ENCODE results near the gene HAAO.
"Not testable (repeated sequence)": the region's sequence is repeated elsewhere in the genome, so short reads cannot be mapped to it uniquely, and the experiment has no call there.

HAAO gene

DNA sequence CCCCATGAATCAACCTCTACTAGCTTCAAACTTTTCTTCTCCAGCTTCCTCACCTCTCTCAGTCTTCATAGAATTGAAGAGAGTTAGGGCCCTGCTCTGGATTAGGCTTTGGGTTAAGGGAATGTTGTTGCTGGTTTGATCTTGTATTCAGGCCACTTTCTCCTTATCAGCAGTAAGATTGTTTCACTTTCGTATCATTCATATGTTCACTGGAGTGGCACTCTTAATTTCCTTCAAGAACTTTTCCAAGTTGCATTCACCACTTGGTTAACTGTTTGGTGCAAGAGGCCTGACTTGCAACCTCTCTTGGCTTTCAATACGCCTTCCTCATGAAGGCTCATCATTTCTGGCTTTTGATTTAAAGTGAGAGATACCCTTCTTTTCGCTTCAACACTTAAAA, 51.2 kb downstream of the HAAO start:
- DNase-seq (ENCODE audit: low read depth in 1 of 2, low spot score in 1 of 2): no peak
- no peak overlapping the region for H3K4me3 ChIP-seq (replicated peaks; ENCODE audit: insufficient read depth, low read length)
- no peaks in the 10 kb centered on the region for H3K27me3 ChIP-seq (ENCODE audit: insufficient read depth, poor library complexity, severe bottlenecking)
- TF ChIP-seq GABPA (IDR thresholded peaks at IDR 0.05; ENCODE audit: low read depth) (no peak), REST (IDR thresholded peaks at IDR 0.05; ENCODE audit: insufficient replicate concordance, low read depth) (no peak), SPI1 (IDR thresholded peaks at IDR 0.05; ENCODE audit: borderline replicate concordance, low read depth) (no peak), POLR2AphosphoS5 (IDR thresholded peaks at IDR 0.05; ENCODE audit: low read depth) (no peak)
- TF ChIP-seq, protein P1, sequence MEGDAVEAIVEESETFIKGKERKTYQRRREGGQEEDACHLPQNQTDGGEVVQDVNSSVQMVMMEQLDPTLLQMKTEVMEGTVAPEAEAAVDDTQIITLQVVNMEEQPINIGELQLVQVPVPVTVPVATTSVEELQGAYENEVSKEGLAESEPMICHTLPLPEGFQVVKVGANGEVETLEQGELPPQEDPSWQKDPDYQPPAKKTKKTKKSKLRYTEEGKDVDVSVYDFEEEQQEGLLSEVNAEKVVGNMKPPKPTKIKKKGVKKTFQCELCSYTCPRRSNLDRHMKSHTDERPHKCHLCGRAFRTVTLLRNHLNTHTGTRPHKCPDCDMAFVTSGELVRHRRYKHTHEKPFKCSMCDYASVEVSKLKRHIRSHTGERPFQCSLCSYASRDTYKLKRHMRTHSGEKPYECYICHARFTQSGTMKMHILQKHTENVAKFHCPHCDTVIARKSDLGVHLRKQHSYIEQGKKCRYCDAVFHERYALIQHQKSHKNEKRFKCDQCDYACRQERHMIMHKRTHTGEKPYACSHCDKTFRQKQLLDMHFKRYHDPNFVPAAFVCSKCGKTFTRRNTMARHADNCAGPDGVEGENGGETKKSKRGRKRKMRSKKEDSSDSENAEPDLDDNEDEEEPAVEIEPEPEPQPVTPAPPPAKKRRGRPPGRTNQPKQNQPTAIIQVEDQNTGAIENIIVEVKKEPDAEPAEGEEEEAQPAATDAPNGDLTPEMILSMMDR (IDR thresholded peaks at IDR 0.05; ENCODE audit: insufficient read depth, low read length): no peak
- H3K27ac ChIP-seq (replicated peaks): no peak overlapping the region

- no peak overlapping the region for H3K27ac ChIP-seq (replicated peaks)
- no peaks in the 10 kb centered on the region for H3K27me3 ChIP-seq (ENCODE audit: insufficient read depth, poor library complexity, severe bottlenecking)
- TF ChIP-seq GABPA (IDR thresholded peaks at IDR 0.05; ENCODE audit: low read depth) (no peak), SPI1 (IDR thresholded peaks at IDR 0.05; ENCODE audit: borderline replicate concordance, low read depth) (no peak), POLR2AphosphoS5 (IDR thresholded peaks at IDR 0.05; ENCODE audit: low read depth) (no peak), REST (IDR thresholded peaks at IDR 0.05; ENCODE audit: insufficient replicate concordance, low read depth) (no peak)
- TF ChIP-seq, protein P1 (IDR thresholded peaks at IDR 0.05; ENCODE audit: insufficient read depth, low read length): no peak
- no peak for DNase-seq (ENCODE audit: low read depth in 1 of 2, low spot score in 1 of 2)
- H3K4me3 ChIP-seq (replicated peaks; ENCODE audit: insufficient read depth, low read length): no peak overlapping the region
Measured at GRCh38 chr2:42736598-42737322, 55.6 kb downstream of the HAAO start.

DNA sequence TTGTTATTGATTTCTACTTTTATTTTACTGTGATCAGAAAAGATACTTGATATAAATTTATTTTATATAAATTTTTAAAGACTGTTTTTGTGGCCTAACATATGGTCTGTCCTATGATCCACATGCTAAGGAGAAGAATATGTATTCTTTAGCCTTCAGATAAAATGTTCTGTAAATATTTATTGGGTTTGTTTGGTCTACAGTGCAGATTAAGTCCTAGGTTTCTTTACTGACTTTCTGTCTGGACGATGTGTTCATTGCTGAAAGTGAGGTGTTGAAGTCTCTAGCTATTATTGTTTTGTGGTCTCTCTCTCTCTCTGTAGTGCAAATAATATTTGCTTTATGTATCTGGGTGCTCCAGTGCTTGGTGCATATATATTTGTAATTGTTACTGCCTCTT, 58.5 kb downstream of the HAAO start:
- TF ChIP-seq SPI1 (IDR thresholded peaks at IDR 0.05; ENCODE audit: borderline replicate concordance, low read depth): no peak
- no peaks in the 10 kb centered on the region for H3K27me3 ChIP-seq (ENCODE audit: insufficient read depth, poor library complexity, severe bottlenecking)
- H3K4me3 ChIP-seq (replicated peaks; ENCODE audit: insufficient read depth, low read length): no peak overlapping the region
- H3K27ac ChIP-seq (replicated peaks): no peak overlapping the region
- DNase-seq (ENCODE audit: low read depth in 1 of 2, low spot score in 1 of 2): no peak

DNA sequence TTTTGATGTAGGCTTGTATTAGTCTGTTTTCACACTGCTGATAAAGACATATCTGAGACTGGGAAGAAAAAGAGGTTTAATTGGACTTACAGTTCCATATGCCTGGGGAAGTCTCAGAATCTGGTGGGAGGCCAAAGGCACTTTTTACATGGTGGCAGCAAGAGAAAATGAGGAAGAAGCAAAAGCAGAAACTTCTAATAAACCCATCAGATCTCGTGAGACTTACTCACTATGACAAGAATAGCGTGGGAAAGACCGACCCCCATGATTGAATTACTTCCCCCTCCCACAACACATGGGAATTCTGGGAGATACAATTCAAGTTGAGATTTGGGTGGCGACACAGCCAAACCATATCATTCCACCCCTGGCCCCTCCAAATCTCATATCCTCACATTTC, 61.1 kb downstream of the HAAO start:
- H3K27ac ChIP-seq (replicated peaks); H3K4me3 ChIP-seq (replicated peaks; ENCODE audit: insufficient read depth, low read length); H3K27me3 ChIP-seq (ENCODE audit: insufficient read depth, poor library complexity, severe bottlenecking); DNase-seq (ENCODE audit: low read depth in 1 of 2, low spot score in 1 of 2): not testable (repeated sequence)

DNA sequence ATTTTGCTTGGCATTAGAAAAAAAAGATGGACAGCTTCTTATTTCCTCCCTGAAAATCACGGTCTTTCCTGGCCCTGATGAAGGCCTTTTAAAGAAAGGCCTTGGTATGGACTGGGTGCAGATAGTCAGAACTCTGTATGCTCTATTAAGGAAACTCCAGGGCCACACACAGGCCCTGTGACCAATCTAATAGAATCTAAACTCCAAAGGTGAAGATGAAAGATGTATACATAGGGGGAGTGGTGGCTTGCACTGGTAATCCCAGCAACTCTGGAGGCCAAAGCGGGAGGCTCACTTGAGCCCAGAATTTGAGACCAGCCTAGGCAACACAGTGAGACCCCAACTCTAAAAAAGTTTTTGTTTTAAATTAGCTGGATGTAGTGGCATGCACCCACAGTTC, 65.7 kb downstream of the HAAO start:
- Histone ChIP-seq H3K4me3 (replicated peaks; ENCODE audit: insufficient read depth, low read length) (no peak overlapping the region), H3K27ac (replicated peaks) (no peak overlapping the region), H3K27me3 (ENCODE audit: insufficient read depth, poor library complexity, severe bottlenecking) (no peaks in the 10 kb centered on the region)
- no peak for DNase-seq (ENCODE audit: low read depth in 1 of 2, low spot score in 1 of 2)
- TF ChIP-seq, protein P1 (IDR thresholded peaks at IDR 0.05; ENCODE audit: insufficient read depth, low read length): no peak
- TF ChIP-seq GABPA (IDR thresholded peaks at IDR 0.05; ENCODE audit: low read depth) (no peak), POLR2AphosphoS5 (IDR thresholded peaks at IDR 0.05; ENCODE audit: low read depth) (no peak), REST (IDR thresholded peaks at IDR 0.05; ENCODE audit: insufficient replicate concordance, low read depth) (no peak), SPI1 (IDR thresholded peaks at IDR 0.05; ENCODE audit: borderline replicate concordance, low read depth) (no peak)

Measured in HL-60 (cell line).